NB4 (cell line): ENCODE data around the gene PCDHGB3.

Experiments used
- DNase-seq: peaks from one replicate; pipeline ENCODE4 v3.0.0; 2010; ENCODE audit warnings: low read depth
- H3K4me3 ChIP-seq: one replicate; pipeline ENCODE4 v1.5.1; 2011; ENCODE audit warnings: mild to moderate bottlenecking, low read depth, low read length, moderate library complexity
- MAX ChIP-seq: IDR thresholded peaks from 2 replicates; pipeline ENCODE4 v1.6.1; 2011; ENCODE audit warnings: low read depth, low read length
- MYC ChIP-seq: IDR thresholded peaks from 2 replicates; pipeline ENCODE4 v1.6.1; 2011; ENCODE audit warnings: low read depth, low read length
- POLR2A ChIP-seq: IDR thresholded peaks from 2 replicates; pipeline ENCODE4 v1.6.1; 2011; ENCODE audit warnings: mild to moderate bottlenecking; ENCODE audit not compliant: insufficient read length; ENCODE audit errors: extremely low read depth
- TF ChIP-seq, protein P1 (sequence below): IDR thresholded peaks from one replicate; pipeline ENCODE4 v1.5.1; 2012; ENCODE audit warnings: low read depth, low read length

Gene PCDHGB3

DNA sequence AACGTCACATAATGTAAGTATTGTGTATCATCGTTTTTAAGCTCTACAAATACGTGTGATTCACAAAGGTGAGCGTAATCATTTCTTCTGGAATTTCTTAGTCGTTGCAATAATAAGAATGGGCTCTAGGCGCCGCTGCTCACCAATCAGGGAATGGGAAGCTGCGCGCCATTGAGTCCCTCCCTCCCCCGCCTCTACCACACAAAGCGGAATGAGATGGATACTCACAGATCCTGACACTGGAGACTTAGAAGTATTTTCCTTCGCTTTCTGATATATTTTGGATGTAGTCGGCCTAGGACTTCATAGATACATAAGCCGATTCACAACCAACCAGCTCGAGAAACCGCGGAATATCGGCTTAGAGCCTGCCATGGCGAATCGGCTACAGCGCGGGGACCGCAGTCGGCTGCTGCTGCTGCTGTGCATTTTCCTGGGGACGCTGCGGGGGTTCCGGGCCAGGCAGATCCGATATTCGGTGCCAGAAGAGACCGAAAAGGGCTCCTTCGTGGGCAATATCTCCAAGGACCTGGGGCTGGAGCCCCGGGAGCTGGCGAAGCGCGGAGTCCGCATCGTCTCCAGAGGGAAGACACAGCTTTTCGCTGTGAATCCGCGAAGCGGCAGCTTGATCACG is 50.9 kb downstream of the PCDHGB3 start, which contains the start of gene PCDHGA11:
Gene PCDHGA11, plus strand, starts transcription at position 197 of the 634 bp plus-strand sequence. Its CDS starts 177 bp downstream, at position 374.
- peak; percentile 72 for DNase-seq
- peak within 1 kb of the TSS; percentile 61 for H3K4me3 ChIP-seq
- TF ChIP-seq, protein P1, sequence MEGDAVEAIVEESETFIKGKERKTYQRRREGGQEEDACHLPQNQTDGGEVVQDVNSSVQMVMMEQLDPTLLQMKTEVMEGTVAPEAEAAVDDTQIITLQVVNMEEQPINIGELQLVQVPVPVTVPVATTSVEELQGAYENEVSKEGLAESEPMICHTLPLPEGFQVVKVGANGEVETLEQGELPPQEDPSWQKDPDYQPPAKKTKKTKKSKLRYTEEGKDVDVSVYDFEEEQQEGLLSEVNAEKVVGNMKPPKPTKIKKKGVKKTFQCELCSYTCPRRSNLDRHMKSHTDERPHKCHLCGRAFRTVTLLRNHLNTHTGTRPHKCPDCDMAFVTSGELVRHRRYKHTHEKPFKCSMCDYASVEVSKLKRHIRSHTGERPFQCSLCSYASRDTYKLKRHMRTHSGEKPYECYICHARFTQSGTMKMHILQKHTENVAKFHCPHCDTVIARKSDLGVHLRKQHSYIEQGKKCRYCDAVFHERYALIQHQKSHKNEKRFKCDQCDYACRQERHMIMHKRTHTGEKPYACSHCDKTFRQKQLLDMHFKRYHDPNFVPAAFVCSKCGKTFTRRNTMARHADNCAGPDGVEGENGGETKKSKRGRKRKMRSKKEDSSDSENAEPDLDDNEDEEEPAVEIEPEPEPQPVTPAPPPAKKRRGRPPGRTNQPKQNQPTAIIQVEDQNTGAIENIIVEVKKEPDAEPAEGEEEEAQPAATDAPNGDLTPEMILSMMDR: peak; percentile 56
- TF ChIP-seq MAX (no peak), MYC (no peak), POLR2A (no peak)

- TF ChIP-seq, protein P1: no peak
- no peak for TF ChIP-seq POLR2A
- no peak for TF ChIP-seq MYC
- TF ChIP-seq MAX: no peak
- no peak for DNase-seq
- peak overlapping the region; percentile 61 for H3K4me3 ChIP-seq
Measured at GRCh38 chr5:141421489-141421855, 51.4 kb downstream of the PCDHGB3 start.
